SHP77 (cell line): ENCODE data around the gene PTPRN2.
"Not testable (repeated sequence)": the region's sequence is repeated elsewhere in the genome, so short reads cannot be mapped to it uniquely, and the experiment has no call there.

Experiments used
- DNase-seq, 2 experiments: peaks; one replicate each; lab custom pipeline; 2025; lab: John Stamatoyannopoulos, UW

The PTPRN2 gene

GRCh38 chr7:157996359-157997079 is 591.1 kb downstream of the PTPRN2 start:
- no peak for DNase-seq

GRCh38 chr7:157995815-157996214 is 591.8 kb downstream of the PTPRN2 start:
- DNase-seq = no peak

GRCh38 chr7:157994319-157994718 is 593.3 kb downstream of the PTPRN2 start:
- DNase-seq = no peak

- no peak for DNase-seq
Measured at GRCh38 chr7:157993406-157994105, 594.1 kb downstream of the PTPRN2 start.

GRCh38 chr7:157992511-157993160 is 595.0 kb downstream of the PTPRN2 start:
- DNase-seq = no peak

GRCh38 chr7:157991761-157992160 is 595.9 kb downstream of the PTPRN2 start:
- no peak for DNase-seq

GRCh38 chr7:157991351-157991750 is 596.3 kb downstream of the PTPRN2 start:
- no peak for DNase-seq

- no peak for DNase-seq
Measured at GRCh38 chr7:157990881-157991250, 596.8 kb downstream of the PTPRN2 start.

- no peak for DNase-seq
Measured at GRCh38 chr7:157990226-157990880, 597.3 kb downstream of the PTPRN2 start.

GRCh38 chr7:157989589-157989988 is 598.0 kb downstream of the PTPRN2 start:
- DNase-seq = no peak

- DNase-seq = no peak
Measured at GRCh38 chr7:157987906-157988305, 599.7 kb downstream of the PTPRN2 start.

- no peak for DNase-seq
Measured at GRCh38 chr7:157986051-157986450, 601.6 kb downstream of the PTPRN2 start.

- no peak for DNase-seq
Measured at GRCh38 chr7:157985636-157986035, 602.0 kb downstream of the PTPRN2 start.

- DNase-seq = no peak
Measured at GRCh38 chr7:157984423-157985163, 603.0 kb downstream of the PTPRN2 start.

GRCh38 chr7:157983502-157984422 is 603.9 kb downstream of the PTPRN2 start:
- no peak for DNase-seq

GRCh38 chr7:157981778-157982177 is 605.8 kb downstream of the PTPRN2 start:
- DNase-seq = no peak

- no peak for DNase-seq
Measured at GRCh38 chr7:157980774-157981173, 606.8 kb downstream of the PTPRN2 start.

- DNase-seq = not testable (repeated sequence)
Measured at GRCh38 chr7:157980341-157980731, 607.3 kb downstream of the PTPRN2 start.

GRCh38 chr7:157979636-157980340 is 607.8 kb downstream of the PTPRN2 start:
- no peak for DNase-seq

GRCh38 chr7:157978766-157979165 is 608.9 kb downstream of the PTPRN2 start:
- DNase-seq = no peak
